ENCODE results near the gene GLTP. TPM values are rescaled to one million over a fixed set of nuclear protein-coding genes. Genes with fewer than 3 reads are reported as not detected.

The GLTP gene
- total RNA-seq, 1 donor from 2014 or later: 51.2 TPM

DNA sequence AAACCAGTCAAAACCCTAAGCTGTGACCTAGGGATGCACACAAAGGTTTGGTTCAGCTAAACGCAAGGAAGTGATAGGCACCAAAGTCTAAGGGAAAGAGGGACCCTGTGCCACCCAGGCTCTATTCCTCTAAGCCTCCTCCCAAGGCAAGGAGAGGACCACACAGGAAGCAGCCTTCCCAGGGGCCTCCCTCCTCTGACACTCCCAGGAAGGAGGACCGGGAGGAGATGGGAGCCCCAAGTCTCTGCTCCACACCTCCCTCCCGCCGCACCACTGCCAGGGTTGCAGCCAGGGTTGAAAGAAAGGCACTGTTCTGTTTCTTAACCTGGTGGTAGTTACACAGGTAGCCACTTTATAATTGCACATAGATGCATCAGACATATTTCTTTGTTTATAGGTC is 41.6 kb upstream of the GLTP start:
- no peak for DNase-seq (ENCODE audit: low spot score)
- H3K4me3 Mint-ChIP-seq (ENCODE audit: unreplicated experiment): peak overlapping the region; percentile 44
- no peaks in the 10 kb centered on the region for H3K4me1 Mint-ChIP-seq (ENCODE audit: unreplicated experiment)
- no peaks in the 10 kb centered on the region for H3K9me3 Mint-ChIP-seq (ENCODE audit: unreplicated experiment)
- H3K36me3 Mint-ChIP-seq (ENCODE audit: low read depth, unreplicated experiment): peaks cover 48% of the 10 kb centered on the region
- H3K27ac Mint-ChIP-seq (ENCODE audit: unreplicated experiment): no peak overlapping the region
- TF ChIP-seq, protein P1, sequence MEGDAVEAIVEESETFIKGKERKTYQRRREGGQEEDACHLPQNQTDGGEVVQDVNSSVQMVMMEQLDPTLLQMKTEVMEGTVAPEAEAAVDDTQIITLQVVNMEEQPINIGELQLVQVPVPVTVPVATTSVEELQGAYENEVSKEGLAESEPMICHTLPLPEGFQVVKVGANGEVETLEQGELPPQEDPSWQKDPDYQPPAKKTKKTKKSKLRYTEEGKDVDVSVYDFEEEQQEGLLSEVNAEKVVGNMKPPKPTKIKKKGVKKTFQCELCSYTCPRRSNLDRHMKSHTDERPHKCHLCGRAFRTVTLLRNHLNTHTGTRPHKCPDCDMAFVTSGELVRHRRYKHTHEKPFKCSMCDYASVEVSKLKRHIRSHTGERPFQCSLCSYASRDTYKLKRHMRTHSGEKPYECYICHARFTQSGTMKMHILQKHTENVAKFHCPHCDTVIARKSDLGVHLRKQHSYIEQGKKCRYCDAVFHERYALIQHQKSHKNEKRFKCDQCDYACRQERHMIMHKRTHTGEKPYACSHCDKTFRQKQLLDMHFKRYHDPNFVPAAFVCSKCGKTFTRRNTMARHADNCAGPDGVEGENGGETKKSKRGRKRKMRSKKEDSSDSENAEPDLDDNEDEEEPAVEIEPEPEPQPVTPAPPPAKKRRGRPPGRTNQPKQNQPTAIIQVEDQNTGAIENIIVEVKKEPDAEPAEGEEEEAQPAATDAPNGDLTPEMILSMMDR (IDR thresholded peaks at IDR 0.05; ENCODE audit: unreplicated experiment): no peak
- peaks cover 6% of the 10 kb centered on the region for H3K27me3 Mint-ChIP-seq (ENCODE audit: unreplicated experiment)

DNA sequence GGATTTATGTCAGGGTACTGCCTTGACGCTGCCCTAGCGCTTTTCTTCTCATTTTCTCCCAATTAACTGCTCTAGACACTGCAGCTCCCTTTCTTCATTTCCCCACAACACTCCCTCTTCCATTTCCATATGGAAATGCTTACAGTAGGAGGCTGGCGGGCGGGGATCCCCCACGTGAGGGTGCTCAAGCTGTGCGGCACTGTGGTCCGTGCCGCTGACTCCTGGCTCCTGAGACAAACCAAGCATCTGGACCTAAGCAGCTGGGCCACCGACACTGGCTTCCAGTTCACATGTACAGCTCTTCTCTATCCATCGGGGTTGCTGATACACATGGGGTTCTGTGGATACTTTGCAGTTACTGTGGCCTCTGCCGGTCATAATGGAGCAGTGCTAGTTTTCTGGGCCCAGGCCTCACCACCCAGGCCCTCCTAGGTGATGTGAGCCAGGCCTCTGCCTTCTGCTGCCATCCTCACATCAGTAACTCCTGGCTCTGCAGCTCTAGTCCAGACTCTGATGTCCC is 40.0 kb upstream of the GLTP start:
- TF ChIP-seq, protein P1 (IDR thresholded peaks at IDR 0.05; ENCODE audit: unreplicated experiment): no peak
- DNase-seq (ENCODE audit: low spot score): no peak
- no peak overlapping the region for H3K4me3 Mint-ChIP-seq (ENCODE audit: unreplicated experiment)
- peaks cover 64% of the 10 kb centered on the region for H3K36me3 Mint-ChIP-seq (ENCODE audit: low read depth, unreplicated experiment)
- H3K9me3 Mint-ChIP-seq (ENCODE audit: unreplicated experiment): no peaks in the 10 kb centered on the region
- H3K27ac Mint-ChIP-seq (ENCODE audit: unreplicated experiment): no peak overlapping the region
- peaks cover 5% of the 10 kb centered on the region for H3K4me1 Mint-ChIP-seq (ENCODE audit: unreplicated experiment)
- H3K27me3 Mint-ChIP-seq (ENCODE audit: unreplicated experiment): peaks cover 6% of the 10 kb centered on the region

DNA sequence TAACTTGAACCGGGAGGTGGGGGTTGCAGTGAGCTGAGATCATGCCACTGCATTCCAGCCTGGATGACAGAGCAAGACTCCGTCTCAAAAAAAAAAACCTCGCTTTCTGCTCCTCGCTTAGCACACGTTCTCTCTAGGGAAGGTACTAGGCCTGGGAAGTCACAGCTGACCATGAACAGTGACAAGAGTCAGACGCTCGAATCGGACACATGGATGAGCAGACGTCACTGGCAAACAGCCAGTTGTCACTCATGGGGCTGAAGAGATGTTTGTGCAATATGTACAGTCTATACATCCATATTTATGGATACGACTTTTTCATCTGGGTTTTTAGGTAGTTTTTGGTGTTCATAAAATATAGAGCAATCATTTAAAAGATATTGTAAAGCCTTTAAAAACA is 39.1 kb upstream of the GLTP start:
- TF ChIP-seq, protein P1 (IDR thresholded peaks at IDR 0.05; ENCODE audit: unreplicated experiment): no peak
- peaks cover 66% of the 10 kb centered on the region for H3K36me3 Mint-ChIP-seq (ENCODE audit: low read depth, unreplicated experiment)

DNA sequence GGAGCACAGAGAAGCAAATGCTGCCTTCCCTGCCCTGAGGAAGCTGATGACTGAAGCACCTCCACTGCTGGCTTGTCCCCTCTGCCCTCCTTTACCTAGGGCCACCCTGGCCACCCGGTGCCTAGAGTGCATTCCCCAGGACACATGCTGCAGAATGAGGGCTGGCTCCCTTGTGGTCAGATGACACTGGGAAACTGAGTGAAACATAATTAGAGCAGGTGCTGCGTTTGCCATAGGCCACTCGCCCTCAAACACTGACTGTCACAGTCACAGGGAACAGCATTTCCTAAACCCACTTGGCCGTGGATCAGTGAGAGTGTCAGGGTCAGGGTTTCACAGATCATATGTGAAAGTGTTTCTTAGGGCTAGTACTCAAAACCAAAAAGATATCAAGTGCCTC is 35.7 kb upstream of the GLTP start:
- TF ChIP-seq, protein P1 (IDR thresholded peaks at IDR 0.05; ENCODE audit: unreplicated experiment): no peak
- Mint-ChIP-seq H3K4me3 (ENCODE audit: unreplicated experiment) (peak overlapping the region; percentile 69), H3K27me3 (ENCODE audit: unreplicated experiment) (peaks cover 3% of the 10 kb centered on the region), H3K36me3 (ENCODE audit: low read depth, unreplicated experiment) (peaks cover 72% of the 10 kb centered on the region), H3K4me1 (ENCODE audit: unreplicated experiment) (peaks cover 19% of the 10 kb centered on the region), H3K9me3 (ENCODE audit: unreplicated experiment) (no peaks in the 10 kb centered on the region), H3K27ac (ENCODE audit: unreplicated experiment) (no peak overlapping the region)
- no peak for DNase-seq (ENCODE audit: low spot score)

More for the DNA sequence above, 39.1 kb upstream of the GLTP start:
- no peak overlapping the region for H3K27ac Mint-ChIP-seq (ENCODE audit: unreplicated experiment)
- H3K4me3 Mint-ChIP-seq (ENCODE audit: unreplicated experiment): no peak overlapping the region
- no peak for DNase-seq (ENCODE audit: low spot score)
- H3K27me3 Mint-ChIP-seq (ENCODE audit: unreplicated experiment): peaks cover 2% of the 10 kb centered on the region
- H3K4me1 Mint-ChIP-seq (ENCODE audit: unreplicated experiment): peaks cover 5% of the 10 kb centered on the region
- H3K9me3 Mint-ChIP-seq (ENCODE audit: unreplicated experiment): no peaks in the 10 kb centered on the region

DNA sequence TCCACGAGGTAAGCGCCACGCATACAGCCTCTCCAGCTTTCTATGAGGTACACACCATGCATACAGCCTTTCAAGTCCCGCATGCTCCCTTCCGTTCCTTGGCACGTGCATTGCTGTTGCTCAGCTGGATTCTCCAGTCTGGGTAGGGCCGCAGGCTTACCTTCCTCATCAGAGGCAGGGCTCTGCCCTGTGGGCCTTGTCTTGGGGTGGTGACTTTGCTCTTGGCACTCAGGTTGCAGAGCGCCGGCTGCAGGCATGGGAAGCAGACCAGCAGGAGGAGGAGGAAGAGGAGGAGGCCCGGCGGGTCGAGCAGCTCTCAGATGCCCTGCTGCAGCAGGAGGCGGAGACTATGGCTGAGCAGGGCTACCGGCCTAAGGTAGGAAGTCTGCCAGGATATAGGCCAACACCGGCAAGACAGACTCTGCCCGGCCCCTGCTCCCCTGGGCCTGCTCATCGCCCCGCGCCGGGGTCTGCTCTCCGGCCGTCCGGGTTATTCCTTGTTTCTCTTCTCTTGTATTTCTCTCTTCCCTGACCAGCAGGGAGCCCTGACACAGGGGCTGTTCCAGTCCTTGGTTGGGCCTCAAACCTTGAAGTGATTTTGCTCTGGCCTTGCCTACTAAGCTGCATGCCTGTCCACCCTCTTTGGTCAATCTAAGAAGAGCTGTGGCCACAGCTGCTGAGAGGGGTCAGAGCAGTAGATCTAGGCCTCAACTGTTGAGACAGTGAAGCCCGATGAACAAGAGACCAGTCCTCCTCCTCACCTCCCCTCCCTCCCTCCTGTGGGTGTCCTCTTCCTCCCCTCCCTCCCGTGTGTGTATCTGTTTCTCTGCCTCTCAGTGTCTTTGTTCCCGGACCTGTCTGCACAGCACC is 35.1 kb upstream of the GLTP start:
- H3K9me3 Mint-ChIP-seq (ENCODE audit: unreplicated experiment): no peaks in the 10 kb centered on the region
- TF ChIP-seq, protein P1 (IDR thresholded peaks at IDR 0.05; ENCODE audit: unreplicated experiment): no peak
- peaks cover 21% of the 10 kb centered on the region for H3K4me1 Mint-ChIP-seq (ENCODE audit: unreplicated experiment)
- peak overlapping the region; percentile 69 for H3K4me3 Mint-ChIP-seq (ENCODE audit: unreplicated experiment)
- H3K27ac Mint-ChIP-seq (ENCODE audit: unreplicated experiment): no peak overlapping the region
- no peak for DNase-seq (ENCODE audit: low spot score)
- H3K27me3 Mint-ChIP-seq (ENCODE audit: unreplicated experiment): peaks cover 3% of the 10 kb centered on the region
- H3K36me3 Mint-ChIP-seq (ENCODE audit: low read depth, unreplicated experiment): peaks cover 72% of the 10 kb centered on the region
